Measurements from ENCODE around the gene MARF1. TPM values are rescaled to one million over a fixed set of nuclear protein-coding genes. Genes with fewer than 3 reads are reported as not detected.

Gene MARF1
- total RNA-seq, 1 donor from 2014 or later = 46.0 TPM

- TF ChIP-seq, protein P1, sequence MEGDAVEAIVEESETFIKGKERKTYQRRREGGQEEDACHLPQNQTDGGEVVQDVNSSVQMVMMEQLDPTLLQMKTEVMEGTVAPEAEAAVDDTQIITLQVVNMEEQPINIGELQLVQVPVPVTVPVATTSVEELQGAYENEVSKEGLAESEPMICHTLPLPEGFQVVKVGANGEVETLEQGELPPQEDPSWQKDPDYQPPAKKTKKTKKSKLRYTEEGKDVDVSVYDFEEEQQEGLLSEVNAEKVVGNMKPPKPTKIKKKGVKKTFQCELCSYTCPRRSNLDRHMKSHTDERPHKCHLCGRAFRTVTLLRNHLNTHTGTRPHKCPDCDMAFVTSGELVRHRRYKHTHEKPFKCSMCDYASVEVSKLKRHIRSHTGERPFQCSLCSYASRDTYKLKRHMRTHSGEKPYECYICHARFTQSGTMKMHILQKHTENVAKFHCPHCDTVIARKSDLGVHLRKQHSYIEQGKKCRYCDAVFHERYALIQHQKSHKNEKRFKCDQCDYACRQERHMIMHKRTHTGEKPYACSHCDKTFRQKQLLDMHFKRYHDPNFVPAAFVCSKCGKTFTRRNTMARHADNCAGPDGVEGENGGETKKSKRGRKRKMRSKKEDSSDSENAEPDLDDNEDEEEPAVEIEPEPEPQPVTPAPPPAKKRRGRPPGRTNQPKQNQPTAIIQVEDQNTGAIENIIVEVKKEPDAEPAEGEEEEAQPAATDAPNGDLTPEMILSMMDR (IDR thresholded peaks at IDR 0.05; ENCODE audit: borderline replicate concordance) = no peak
- intact Hi-C loops (cut with micrococcal nuclease) = no loop called here
These were observed 24.6 kb downstream of the MARF1 start for GRCh38 chr16:15618392-15618791.

DNA sequence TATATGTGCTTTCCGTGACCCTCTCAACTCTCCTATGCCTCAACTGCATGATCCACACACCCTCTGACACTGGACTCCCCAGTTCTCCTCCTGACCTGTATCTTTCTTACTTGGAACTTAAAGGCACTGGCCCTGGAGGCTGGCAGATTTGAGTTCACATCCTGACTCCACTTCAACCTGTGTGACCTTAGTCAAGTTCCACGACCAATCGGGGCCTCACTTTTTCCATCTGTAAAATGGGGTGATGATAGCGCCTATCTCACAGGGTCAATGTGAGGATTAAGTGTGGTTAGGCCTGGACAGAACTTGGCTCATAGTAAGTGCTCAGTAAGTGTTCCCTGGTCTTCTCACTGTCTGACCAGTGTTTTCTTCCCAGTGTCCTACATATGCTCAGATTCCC, 25.1 kb downstream of the MARF1 start:
- Histone ChIP-seq H3K4me1 (peaks cover 36% of the 10 kb centered on the region), H3K36me3 (peaks cover 92% of the 10 kb centered on the region), H3K27me3 (ENCODE audit: low read depth) (no peaks in the 10 kb centered on the region), H3K27ac (replicated peaks) (no peak overlapping the region), H3K9me3 (replicated peaks) (no peaks in the 10 kb centered on the region), H3K4me3 (no peak overlapping the region)
- intact Hi-C loops (cut with micrococcal nuclease) = no loop called here
- TF ChIP-seq, protein P1 (IDR thresholded peaks at IDR 0.05; ENCODE audit: borderline replicate concordance) = no peak
- no peak for DNase-seq

More at GRCh38 chr16:15618392-15618791, 24.6 kb downstream of the MARF1 start:
- no peak overlapping the region for H3K4me3 ChIP-seq
- no peaks in the 10 kb centered on the region for H3K9me3 ChIP-seq (replicated peaks)
- no peak overlapping the region for H3K27ac ChIP-seq (replicated peaks)
- H3K36me3 ChIP-seq = peaks cover 92% of the 10 kb centered on the region
- DNase-seq = no peak
- no peaks in the 10 kb centered on the region for H3K27me3 ChIP-seq (ENCODE audit: low read depth)
- H3K4me1 ChIP-seq = peaks cover 37% of the 10 kb centered on the region

DNA sequence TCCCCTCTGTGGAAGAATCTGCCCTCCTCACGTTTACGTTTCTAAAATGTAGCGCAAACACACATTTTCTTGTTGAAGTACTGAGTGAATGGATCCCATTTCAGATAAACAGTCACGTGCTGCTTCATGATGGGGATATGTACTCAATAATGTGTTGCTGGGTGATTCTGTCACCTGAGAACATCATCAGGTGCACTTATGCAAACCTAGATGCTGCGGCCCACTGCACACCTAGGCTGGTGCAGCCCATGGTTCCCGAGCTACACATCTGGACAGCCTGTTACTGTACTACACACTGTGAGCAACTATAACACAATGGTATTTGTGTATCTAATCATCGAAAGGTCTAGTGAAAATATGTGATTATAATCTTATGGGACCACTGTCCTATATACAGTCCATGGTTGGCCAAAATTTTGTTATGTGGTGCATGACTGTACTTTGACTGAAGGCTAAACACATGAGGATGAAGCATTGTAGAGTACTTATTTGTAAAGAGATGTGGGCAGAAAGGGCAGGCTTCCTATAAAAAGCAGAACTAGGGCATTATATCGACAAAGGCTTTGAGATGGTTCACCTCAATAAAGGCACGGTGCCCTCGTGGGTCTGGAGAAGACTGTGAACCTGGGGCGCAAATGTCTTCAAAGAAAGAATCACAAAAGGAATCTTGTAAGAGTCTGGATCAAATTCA, 26.3 kb downstream of the MARF1 start:
- peaks cover 98% of the 10 kb centered on the region for H3K36me3 ChIP-seq
- intact Hi-C loops (cut with micrococcal nuclease) = no loop called here
- H3K27ac ChIP-seq (replicated peaks) = no peak overlapping the region
- no peak overlapping the region for H3K4me3 ChIP-seq
- no peak for DNase-seq
- H3K9me3 ChIP-seq (replicated peaks) = no peaks in the 10 kb centered on the region
- TF ChIP-seq, protein P1 (IDR thresholded peaks at IDR 0.05; ENCODE audit: borderline replicate concordance) = no peak
- peaks cover 25% of the 10 kb centered on the region for H3K4me1 ChIP-seq
- H3K27me3 ChIP-seq (ENCODE audit: low read depth) = no peaks in the 10 kb centered on the region

DNA sequence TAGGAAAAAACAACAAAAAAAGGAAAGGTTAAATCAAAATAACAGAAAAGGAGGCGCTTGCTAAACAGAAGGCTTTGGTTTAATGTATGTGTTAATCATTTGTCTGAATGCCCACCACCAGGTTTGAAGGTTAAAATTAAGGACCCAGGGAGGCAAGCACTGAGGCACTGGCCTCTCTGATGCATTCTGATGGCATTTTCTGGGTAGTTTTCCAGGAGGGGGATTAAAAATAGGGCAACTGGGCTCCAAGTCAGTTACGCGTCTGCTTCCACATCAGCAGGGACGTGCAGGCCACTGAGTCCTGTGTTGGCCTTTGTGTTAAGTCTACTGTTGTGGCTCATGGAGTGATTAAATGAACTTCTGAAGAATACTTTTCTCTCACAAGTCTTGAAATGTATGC, 26.9 kb downstream of the MARF1 start:
- Histone ChIP-seq H3K36me3 (peaks cover 99% of the 10 kb centered on the region), H3K9me3 (replicated peaks) (no peaks in the 10 kb centered on the region), H3K27ac (replicated peaks) (no peak overlapping the region), H3K4me3 (no peak overlapping the region), H3K27me3 (ENCODE audit: low read depth) (no peaks in the 10 kb centered on the region), H3K4me1 (peaks cover 19% of the 10 kb centered on the region)
- DNase-seq = no peak
- TF ChIP-seq, protein P1 (IDR thresholded peaks at IDR 0.05; ENCODE audit: borderline replicate concordance) = no peak
- intact Hi-C loops (cut with micrococcal nuclease) = no loop called here

GRCh38 chr16:15613676-15614075, 29.3 kb downstream of the MARF1 start:
- Histone ChIP-seq H3K27ac (replicated peaks) (no peak overlapping the region), H3K4me1 (no peaks in the 10 kb centered on the region), H3K27me3 (ENCODE audit: low read depth) (no peaks in the 10 kb centered on the region), H3K36me3 (peaks cover 100% of the 10 kb centered on the region), H3K4me3 (no peak overlapping the region), H3K9me3 (replicated peaks) (no peaks in the 10 kb centered on the region)
- no peak for DNase-seq
- intact Hi-C loops (cut with micrococcal nuclease) = no loop called here
- TF ChIP-seq, protein P1 (IDR thresholded peaks at IDR 0.05; ENCODE audit: borderline replicate concordance) = no peak

All from left ventricle myocardium inferior (tissue), 1 donor.